Activated CD8-positive, alpha-beta T cell treated with anti-CD3 and anti-CD28 coated beads for 36 hours (primary cell): ENCODE measurements around the gene CYTH3. TPM values are rescaled to one million over a fixed set of nuclear protein-coding genes. Genes with fewer than 3 reads are reported as not detected.

Experiments used
- ATAC-seq: fragments of 200-7000 bp; cut with Tn5 transposase; one replicate; pipeline ENCODE4 v1.10.0; 2021; ENCODE audit warnings: mild to moderate bottlenecking, moderate library complexity
- CTCF ChIA-PET: fragments of 350-600 bp; sonication (Branson Sonifier 250); formaldehyde crosslinking; loops from one replicate; lab custom pipeline; 2021; ENCODE audit warnings: antibody characterized with exemption; lab: Charles Lee
- POLR2A ChIA-PET: fragments of 350-600 bp; sonication (Branson Sonifier 250); formaldehyde crosslinking; loops from one replicate; lab custom pipeline; 2021; ENCODE audit warnings: antibody characterized with exemption; lab: Charles Lee
- DNase-seq: peaks from one replicate; pipeline ENCODE4 v3.0.0-alpha.2; 2020
- H3K27ac Mint-ChIP-seq: one replicate; pipeline ENCODE4 v1.8.0; 2021; ENCODE audit warnings: mild to moderate bottlenecking, mixed read lengths
- H3K27me3 Mint-ChIP-seq: one replicate; pipeline ENCODE4 v1.8.0; 2021; ENCODE audit warnings: mixed read lengths
- H3K36me3 Mint-ChIP-seq: one replicate; pipeline ENCODE4 v1.8.0; 2021; ENCODE audit warnings: low read depth, mixed read lengths
- H3K4me1 Mint-ChIP-seq: one replicate; pipeline ENCODE4 v1.8.0; 2021; ENCODE audit warnings: low read depth, mixed read lengths
- H3K4me3 Mint-ChIP-seq: one replicate; pipeline ENCODE4 v1.8.0; 2021; ENCODE audit warnings: mild to moderate bottlenecking, moderate library complexity, mixed read lengths
- H3K9me3 Mint-ChIP-seq: one replicate; pipeline ENCODE4 v1.8.0; 2021; ENCODE audit warnings: mixed read lengths
- CTCF ChIP-seq: fragments of 200-600 bp; IDR thresholded peaks from one replicate; pipeline ENCODE4 v1.8.0; 2022; ENCODE audit warnings: antibody characterized with exemption, mild to moderate bottlenecking
- intact Hi-C: fragments of 100-400 bp; cut with micrococcal nuclease; formaldehyde crosslinking; loops from one replicate; pipeline ENCODE4 v1.10.0; 2022
- total RNA-seq, 2 experiments: library from RNA; stranded (reverse); gene quantifications; one replicate each; pipeline ENCODE4 v1.2.3, GENCODE V29; 2021

The CYTH3 gene
- total RNA-seq, 2 experiments from 2014 or later = 0.92 to 2.3 TPM

GRCh38 chr7:6159097-6159483, 113.3 kb downstream of the CYTH3 start:
- no peaks in the 10 kb centered on the region for H3K27me3 Mint-ChIP-seq
- intact Hi-C loops = no loop called here
- ChIA-PET POLR2A (no interaction called here), CTCF (no interaction called here)
- no peak for TF ChIP-seq CTCF
- ATAC-seq (no peak), DNase-seq (no peak)
- H3K36me3 Mint-ChIP-seq = peaks cover 34% of the 10 kb centered on the region
- no peaks in the 10 kb centered on the region for H3K9me3 Mint-ChIP-seq
- no peaks in the 10 kb centered on the region for H3K4me1 Mint-ChIP-seq
- no peak overlapping the region for H3K27ac Mint-ChIP-seq
- H3K4me3 Mint-ChIP-seq = no peak overlapping the region

GRCh38 chr7:6158424-6159096, 113.9 kb downstream of the CYTH3 start:
- no peak overlapping the region for H3K27ac Mint-ChIP-seq
- H3K27me3 Mint-ChIP-seq = no peaks in the 10 kb centered on the region
- no peak overlapping the region for H3K4me3 Mint-ChIP-seq
- ATAC-seq = no peak
- POLR2A ChIA-PET = no interaction called here
- no peaks in the 10 kb centered on the region for H3K4me1 Mint-ChIP-seq
- H3K36me3 Mint-ChIP-seq = peaks cover 34% of the 10 kb centered on the region
- TF ChIP-seq CTCF = no peak
- intact Hi-C loops = no loop called here
- DNase-seq = no peak
- H3K9me3 Mint-ChIP-seq = no peaks in the 10 kb centered on the region
- CTCF ChIA-PET = no interaction called here

GRCh38 chr7:6157685-6158423, 114.6 kb downstream of the CYTH3 start:
- no peak overlapping the region for H3K27ac Mint-ChIP-seq
- DNase-seq (no peak), ATAC-seq (no peak)
- no peak for TF ChIP-seq CTCF
- ChIA-PET CTCF (no interaction called here), POLR2A (no interaction called here)
- peaks cover 34% of the 10 kb centered on the region for H3K36me3 Mint-ChIP-seq
- H3K9me3 Mint-ChIP-seq = no peaks in the 10 kb centered on the region
- intact Hi-C loops = no loop called here
- no peaks in the 10 kb centered on the region for H3K27me3 Mint-ChIP-seq
- no peak overlapping the region for H3K4me3 Mint-ChIP-seq
- no peaks in the 10 kb centered on the region for H3K4me1 Mint-ChIP-seq

GRCh38 chr7:6156734-6157133, 115.7 kb downstream of the CYTH3 start:
- no peak for DNase-seq
- intact Hi-C loops = no loop called here
- Mint-ChIP-seq H3K27me3 (no peaks in the 10 kb centered on the region), H3K36me3 (peaks cover 37% of the 10 kb centered on the region), H3K4me1 (no peaks in the 10 kb centered on the region), H3K4me3 (no peak overlapping the region), H3K27ac (no peak overlapping the region), H3K9me3 (no peaks in the 10 kb centered on the region)
- ChIA-PET CTCF (interaction anchor here (1.2 kb wide), 1 partner anchor 159 kb away, joined by 3 read pairs; no protein-coding TSS in a partner anchor), POLR2A (no interaction called here)
- no peak for ATAC-seq
- TF ChIP-seq CTCF = no peak

GRCh38 chr7:6155596-6155995, 116.8 kb downstream of the CYTH3 start:
- Mint-ChIP-seq H3K27me3 (no peaks in the 10 kb centered on the region), H3K9me3 (no peaks in the 10 kb centered on the region), H3K36me3 (peaks cover 44% of the 10 kb centered on the region), H3K4me1 (no peaks in the 10 kb centered on the region), H3K4me3 (no peak overlapping the region), H3K27ac (no peak overlapping the region)
- ChIA-PET CTCF (interaction anchor here (1.2 kb wide), 1 partner anchor 158 kb away, joined by 3 read pairs; no protein-coding TSS in a partner anchor), POLR2A (no interaction called here)
- no peak for DNase-seq
- intact Hi-C loops = no loop called here
- no peak for TF ChIP-seq CTCF
- no peak for ATAC-seq
